ENCODE data around the gene TMEM156.

Gene TMEM156

GRCh38 chr4:38982361-38983095 is 49.7 kb downstream of the TMEM156 start:
- no peak for DNase-seq (ENCODE audit: low read depth, low spot score)
- in situ Hi-C loops (cut with HindIII; ENCODE audit: low sequenced_read_pairs), result no loop called here
- no peak for TF ChIP-seq CTCF (IDR thresholded peaks at IDR 0.05; ENCODE audit: low read depth, low read length)
- H3K4me3 ChIP-seq (ENCODE audit: low read depth, low read length), result no peak overlapping the region

- peak; percentile 85 for DNase-seq (ENCODE audit: low read depth, low spot score)
- in situ Hi-C loops (cut with HindIII; ENCODE audit: low sequenced_read_pairs), result no loop called here
- H3K4me3 ChIP-seq (ENCODE audit: low read depth, low read length), result no peak overlapping the region
- no peak for TF ChIP-seq CTCF (IDR thresholded peaks at IDR 0.05; ENCODE audit: low read depth, low read length)
Observed at GRCh38 chr4:38980903-38981676, 51.1 kb downstream of the TMEM156 start.

- no peak overlapping the region for H3K4me3 ChIP-seq (ENCODE audit: low read depth, low read length)
- TF ChIP-seq CTCF (IDR thresholded peaks at IDR 0.05; ENCODE audit: low read depth, low read length), result no peak
- in situ Hi-C loops (cut with HindIII; ENCODE audit: low sequenced_read_pairs), result no loop called here
- DNase-seq (ENCODE audit: low read depth, low spot score), result no peak
Observed at GRCh38 chr4:38979511-38980230, 52.5 kb downstream of the TMEM156 start.

GRCh38 chr4:38979081-38979480 is 53.1 kb downstream of the TMEM156 start:
- in situ Hi-C loops (cut with HindIII; ENCODE audit: low sequenced_read_pairs), result no loop called here
- DNase-seq (ENCODE audit: low read depth, low spot score), result no peak
- H3K4me3 ChIP-seq (ENCODE audit: low read depth, low read length), result no peak overlapping the region
- TF ChIP-seq CTCF (IDR thresholded peaks at IDR 0.05; ENCODE audit: low read depth, low read length), result no peak

GRCh38 chr4:38976308-38976707 is 55.9 kb downstream of the TMEM156 start:
- in situ Hi-C loops (cut with HindIII; ENCODE audit: low sequenced_read_pairs), result no loop called here
- H3K4me3 ChIP-seq (ENCODE audit: low read depth, low read length), result no peak overlapping the region
- TF ChIP-seq CTCF (IDR thresholded peaks at IDR 0.05; ENCODE audit: low read depth, low read length), result no peak
- DNase-seq (ENCODE audit: low read depth, low spot score), result no peak

GRCh38 chr4:38968668-38969067 is 63.5 kb downstream of the TMEM156 start:
- no peak for DNase-seq (ENCODE audit: low read depth, low spot score)
- in situ Hi-C loops (cut with HindIII; ENCODE audit: low sequenced_read_pairs), result no loop called here
- H3K4me3 ChIP-seq (ENCODE audit: low read depth, low read length), result no peak overlapping the region
- TF ChIP-seq CTCF (IDR thresholded peaks at IDR 0.05; ENCODE audit: low read depth, low read length), result no peak

Measured in astrocyte of the spinal cord (primary cell).